GM19023 (cell line): ENCODE data around the gene C4A.
"Not testable (repeated sequence)": the region's sequence is repeated elsewhere in the genome, so short reads cannot be mapped to it uniquely, and the experiment has no call there.

Experiments used
- ATAC-seq: cut with Tn5 transposase; IDR thresholded peaks from one replicate; pipeline ENCODE4 v1.9.1; 2021; ENCODE audit warnings: mild to moderate bottlenecking, moderate library complexity; ENCODE audit not compliant: unreplicated experiment

The C4A gene

GRCh38 chr6:31958741-31959739 lies 22.8 kb upstream of the C4A start, which contains the start of the genes NELFE and SKIC2:
TSS of gene NELFE (minus strand) at chr6:31958971. CDS start at chr6:31958446, 525 bp downstream.
TSS of gene SKIC2 (plus strand) at chr6:31959175. CDS start at chr6:31959193, 18 bp downstream.
- peak; percentile 94 for ATAC-seq

GRCh38 chr6:31961616-31962015 lies 20.2 kb upstream of the C4A start:
- no peak for ATAC-seq

- ATAC-seq: no peak
Observed at GRCh38 chr6:31963921-31964320, 17.9 kb upstream of the C4A start.

GRCh38 chr6:31965700-31966099 lies 16.2 kb upstream of the C4A start:
- ATAC-seq: no peak

- no peak for ATAC-seq
Observed at GRCh38 chr6:31966506-31966905, 15.4 kb upstream of the C4A start.

GRCh38 chr6:31966997-31967925 lies 14.6 kb upstream of the C4A start:
- no peak for ATAC-seq

- ATAC-seq: no peak
Observed at GRCh38 chr6:31967926-31968320, 13.9 kb upstream of the C4A start.

- ATAC-seq: no peak
Observed at GRCh38 chr6:31968326-31968725, 13.5 kb upstream of the C4A start.

GRCh38 chr6:31968791-31969711 lies 12.8 kb upstream of the C4A start:
- no peak for ATAC-seq

GRCh38 chr6:31969712-31970603 lies 11.9 kb upstream of the C4A start:
- no peak for ATAC-seq

- no peak for ATAC-seq
Observed at GRCh38 chr6:31970604-31971271, 11.1 kb upstream of the C4A start.

GRCh38 chr6:31971279-31971992 lies 10.4 kb upstream of the C4A start:
- ATAC-seq: no peak

- peak; percentile 93 for ATAC-seq
Observed at GRCh38 chr6:31971993-31972708, 9.7 kb upstream of the C4A start, which contains the start of gene DXO. TSS of gene DXO (minus strand) at chr6:31972138. CDS start at chr6:31971675, 463 bp downstream.

GRCh38 chr6:31972709-31973350 lies 9.0 kb upstream of the C4A start:
- no peak for ATAC-seq

- not testable (repeated sequence) for ATAC-seq
Observed at GRCh38 chr6:31976065-31976464, 5.8 kb upstream of the C4A start.

- no peak for ATAC-seq
Observed at GRCh38 chr6:31977816-31978431, 3.9 kb upstream of the C4A start.
